ENCODE results near the gene VTI1A. TPM values are rescaled to one million over a fixed set of nuclear protein-coding genes. Genes with fewer than 3 reads are reported as not detected.
A peak's percentile ranks its signal among the peaks of the same experiment; 100 is the strongest.

The VTI1A gene
- total and polyA plus RNA-seq, 2 of the 13 experiments (the other 11 are each of a cell fraction or from before 2014, with no cell fraction given) = 11.7 to 32.7 TPM

GRCh38 chr10:112721080-112721698, 274.2 kb downstream of the VTI1A start (continued):
- TF ChIP-seq ZNF800 (CRISPR knock-in tag; IDR thresholded peaks at IDR 0.05) = no peak
- TF ChIP-seq REXO4 (CRISPR knock-in tag; IDR thresholded peaks at IDR 0.05; ENCODE audit: borderline replicate concordance) = no peak
- peak; percentile 15; the same call in 1 of the 2 replicates for TF ChIP-seq MIXL1 (CRISPR knock-in tag; IDR thresholded peaks at IDR 0.05)
- TF ChIP-seq GATAD2A (CRISPR knock-in tag; IDR thresholded peaks at IDR 0.05) = 0 out of 2 replicates have a peak, but pooled peaks have one; percentile 31
- TF ChIP-seq SOX6 (IDR thresholded peaks at IDR 0.05) = no peak
- peak; percentile 36; the same call in 1 of the 2 replicates for TF ChIP-seq SOX6 (CRISPR knock-in tag; IDR thresholded peaks at IDR 0.05)
- no peak for TF ChIP-seq ATF4 (CRISPR knock-in tag; IDR thresholded peaks at IDR 0.05)
- TF ChIP-seq MAFF (IDR thresholded peaks at IDR 0.05; ENCODE audit: low read depth, low read length) = peak; percentile 30; the same call in 1 of the 2 replicates
- no peak for TF ChIP-seq CHCHD3 (CRISPR knock-in tag; IDR thresholded peaks at IDR 0.05)
- TF ChIP-seq NFYC (CRISPR knock-in tag; IDR thresholded peaks at IDR 0.05) = no peak
- TF ChIP-seq NFAT5 (CRISPR knock-in tag; IDR thresholded peaks at IDR 0.05) = no peak
- peak; percentile 82 for TF ChIP-seq SMC3 (IDR thresholded peaks at IDR 0.05; ENCODE audit: low read length)
- 0 out of 2 replicates have a peak, but pooled peaks have one; percentile 33 for TF ChIP-seq RCOR2 (CRISPR knock-in tag; IDR thresholded peaks at IDR 0.05)
- TF ChIP-seq ZNF142 (CRISPR knock-in tag; IDR thresholded peaks at IDR 0.05) = no peak
- 0 out of 2 replicates have a peak, but pooled peaks have one; percentile 24 for TF ChIP-seq MED1 (CRISPR knock-in tag; IDR thresholded peaks at IDR 0.05)

Measured in HepG2 (cell line).